NT2/D1 (cell line): ENCODE measurements around the gene WDR31.
"Not testable (repeated sequence)": the region's sequence is repeated elsewhere in the genome, so short reads cannot be mapped to it uniquely, and the experiment has no call there.

Experiments used
- DNase-seq: peaks from one replicate; pipeline ENCODE4 v3.0.0-alpha.2; 2011; ENCODE audit warnings: low read depth, low spot score
- H3K27me3 ChIP-seq: 2 replicates; pipeline ENCODE4 v1.6.0; 2011; ENCODE audit warnings: mild to moderate bottlenecking; ENCODE audit not compliant: insufficient read length, insufficient read depth
- H3K36me3 ChIP-seq: 2 replicates; pipeline ENCODE4 v1.6.1; 2011; ENCODE audit warnings: mild to moderate bottlenecking, low read length, mixed read lengths; ENCODE audit not compliant: insufficient read depth, insufficient read length
- H3K4me1 ChIP-seq: 2 replicates; pipeline ENCODE4 v1.5.1; 2011; ENCODE audit not compliant: insufficient read depth, insufficient read length
- H3K4me3 ChIP-seq: 2 replicates; pipeline ENCODE4 v1.5.1; 2011; ENCODE audit warnings: low read depth; ENCODE audit not compliant: insufficient read length
- H3K9ac ChIP-seq: 2 replicates; pipeline ENCODE4 v1.6.0; 2011; ENCODE audit warnings: low read depth; ENCODE audit not compliant: insufficient read length
- H3K9me3 ChIP-seq: 2 replicates; pipeline ENCODE4 v1.5.1; 2011; ENCODE audit warnings: mild to moderate bottlenecking, low read length; ENCODE audit not compliant: insufficient read depth
- SUZ12 ChIP-seq: IDR thresholded peaks from 2 replicates; pipeline ENCODE4 v1.6.1; 2011; ENCODE audit not compliant: insufficient read length, insufficient read depth; ENCODE audit errors: extremely low read depth
- YY1 ChIP-seq: IDR thresholded peaks from 2 replicates; pipeline ENCODE4 v1.6.1; 2011; ENCODE audit not compliant: insufficient read length, insufficient read depth
- ZNF274 ChIP-seq: IDR thresholded peaks from 2 replicates; pipeline ENCODE4 v1.6.1; 2011; ENCODE audit warnings: mild to moderate bottlenecking, low read depth, low read length

Gene WDR31

DNA sequence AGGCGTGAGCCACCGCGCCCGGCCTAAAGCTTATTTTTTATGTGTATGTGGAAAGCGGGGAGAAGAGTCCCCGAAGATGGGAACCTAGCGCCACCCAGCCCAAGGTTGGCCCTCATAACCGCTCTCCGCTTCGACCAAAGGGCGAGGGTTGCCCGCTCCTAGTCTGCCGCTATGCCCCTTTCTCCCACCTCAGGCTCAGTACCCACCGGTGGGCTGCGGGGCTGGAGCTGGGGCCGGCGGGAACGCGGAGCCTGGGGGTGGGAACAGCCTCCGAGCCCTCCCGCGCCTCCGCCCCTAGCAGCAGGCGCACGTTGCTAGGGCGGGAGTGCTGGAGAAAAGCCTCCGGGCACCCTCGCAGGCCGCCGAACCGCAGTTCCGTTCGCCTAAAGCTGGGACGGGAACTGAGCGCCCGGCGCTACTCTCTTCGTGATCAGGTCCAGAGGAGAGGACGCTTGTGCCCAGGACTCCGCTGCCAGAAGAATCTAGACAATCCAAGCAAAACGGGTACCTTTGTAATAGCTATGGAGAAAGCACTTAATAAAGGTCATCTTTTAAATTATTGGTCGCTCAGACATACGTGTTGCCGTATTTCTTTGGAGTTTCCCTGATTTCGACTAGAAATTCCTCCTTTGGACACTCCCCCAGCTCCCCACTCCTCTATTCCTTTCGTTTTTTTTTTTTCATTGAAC, at the start of gene WDR31:
WDR31 (minus strand) TSS at position 265 of the 689 bp plus-strand sequence. CDS start 8,253 bp downstream, outside the sequence.
- H3K36me3 ChIP-seq: no peaks in the 10 kb centered on the region
- TF ChIP-seq SUZ12 (no peak), YY1 (no peak), ZNF274 (no peak)
- no peaks in the 10 kb centered on the region for H3K4me1 ChIP-seq
- peak within 1 kb of the TSS; percentile 92 for H3K9ac ChIP-seq
- peak within 1 kb of the TSS; percentile 86 for H3K4me3 ChIP-seq
- peak; percentile 90 for DNase-seq
- peaks cover 16% of the 10 kb centered on the region for H3K27me3 ChIP-seq
- H3K9me3 ChIP-seq: no peaks in the 10 kb centered on the region

DNA sequence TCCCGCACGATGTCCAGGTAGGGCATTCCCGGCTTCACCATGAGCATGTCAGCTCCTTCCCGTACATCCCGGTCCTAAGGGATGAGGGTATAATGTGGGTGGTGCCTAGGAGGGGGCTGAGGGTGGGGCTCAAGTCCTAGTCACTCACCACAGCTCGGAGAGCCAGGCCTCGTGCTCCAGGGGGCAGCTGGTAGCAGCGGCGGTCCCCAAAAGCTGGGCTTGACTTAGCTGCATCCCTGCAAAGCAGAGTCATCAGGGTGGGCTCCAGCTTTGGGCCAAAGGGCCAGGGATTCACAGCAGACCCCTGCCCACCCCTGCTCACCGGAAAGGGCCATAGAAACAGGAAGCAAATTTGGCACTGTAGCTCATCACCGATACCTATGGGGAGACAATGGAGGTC, 49.4 kb upstream of the WDR31 start:
- Histone ChIP-seq H3K36me3 (peaks cover 80% of the 10 kb centered on the region), H3K9ac (no peak overlapping the region), H3K4me1 (no peaks in the 10 kb centered on the region), H3K4me3 (no peak overlapping the region), H3K27me3 (no peaks in the 10 kb centered on the region), H3K9me3 (peaks cover 8% of the 10 kb centered on the region; the same call in 1 of the 2 replicates)
- DNase-seq: no peak
- TF ChIP-seq ZNF274: no peak
- no peak for TF ChIP-seq YY1
- TF ChIP-seq SUZ12: no peak

DNA sequence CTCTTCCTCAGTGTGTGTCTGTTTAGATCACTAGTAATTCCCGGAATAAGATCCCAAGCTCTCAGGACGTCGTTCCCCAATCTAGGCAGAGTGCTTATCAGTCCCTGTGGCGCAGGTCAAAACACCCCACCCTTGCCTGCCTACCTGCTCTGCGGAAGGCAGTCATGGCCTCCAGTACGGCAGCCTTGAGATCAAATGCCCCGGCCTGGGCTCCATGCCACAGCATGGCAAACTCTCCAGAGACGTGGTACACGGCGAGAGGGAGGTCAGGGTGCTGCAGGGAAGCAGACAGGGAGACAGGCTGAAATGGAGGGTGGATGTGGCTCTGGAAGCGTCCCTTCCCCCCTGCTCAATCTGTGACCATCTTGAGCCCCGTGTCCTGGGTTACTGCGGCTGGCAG, 48.8 kb upstream of the WDR31 start:
- Histone ChIP-seq H3K4me3 (no peak overlapping the region), H3K9me3 (peaks cover 8% of the 10 kb centered on the region; the same call in 1 of the 2 replicates), H3K27me3 (no peaks in the 10 kb centered on the region), H3K9ac (no peak overlapping the region), H3K4me1 (no peaks in the 10 kb centered on the region), H3K36me3 (peaks cover 78% of the 10 kb centered on the region)
- TF ChIP-seq ZNF274 (no peak), YY1 (no peak), SUZ12 (no peak)
- DNase-seq: no peak

DNA sequence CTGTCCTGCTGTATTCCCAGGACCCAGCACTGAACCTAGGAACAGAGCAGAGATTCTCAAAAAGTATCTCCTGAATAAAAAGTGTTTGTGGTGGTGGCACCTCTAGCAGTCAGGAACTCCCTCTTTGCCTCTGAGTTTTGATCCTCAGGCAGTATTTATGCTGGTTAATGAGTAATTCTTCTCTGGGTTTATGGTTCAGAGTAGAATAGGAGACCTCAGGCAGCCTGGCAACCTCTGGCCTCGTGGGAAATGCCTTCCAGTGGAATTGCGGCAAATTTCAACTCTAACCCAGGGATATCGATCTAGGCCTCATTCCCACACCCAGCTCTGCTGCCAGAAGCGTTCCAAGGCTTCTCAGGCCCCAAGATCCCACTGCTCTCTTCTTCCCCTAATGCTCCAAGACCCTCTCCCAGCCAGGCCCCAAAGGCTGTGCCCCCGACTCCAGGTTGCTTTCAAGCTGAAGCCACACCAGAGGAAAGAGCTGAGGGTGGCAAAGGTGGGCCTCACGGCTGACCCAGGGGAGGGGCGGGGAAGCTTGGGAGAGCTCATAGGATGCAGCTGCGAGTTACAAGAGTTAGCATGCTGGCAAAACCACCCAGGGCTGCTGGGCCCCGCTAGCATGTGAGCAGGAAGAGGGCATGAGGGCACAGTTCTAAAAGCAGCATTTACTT, 47.6 kb upstream of the WDR31 start:
- Histone ChIP-seq H3K36me3 (peaks cover 68% of the 10 kb centered on the region), H3K9me3 (peaks cover 8% of the 10 kb centered on the region; the same call in 1 of the 2 replicates), H3K9ac (no peak overlapping the region), H3K4me3 (no peak overlapping the region), H3K27me3 (no peaks in the 10 kb centered on the region), H3K4me1 (no peaks in the 10 kb centered on the region)
- DNase-seq: no peak
- TF ChIP-seq SUZ12: no peak
- TF ChIP-seq YY1: no peak
- no peak for TF ChIP-seq ZNF274

DNA sequence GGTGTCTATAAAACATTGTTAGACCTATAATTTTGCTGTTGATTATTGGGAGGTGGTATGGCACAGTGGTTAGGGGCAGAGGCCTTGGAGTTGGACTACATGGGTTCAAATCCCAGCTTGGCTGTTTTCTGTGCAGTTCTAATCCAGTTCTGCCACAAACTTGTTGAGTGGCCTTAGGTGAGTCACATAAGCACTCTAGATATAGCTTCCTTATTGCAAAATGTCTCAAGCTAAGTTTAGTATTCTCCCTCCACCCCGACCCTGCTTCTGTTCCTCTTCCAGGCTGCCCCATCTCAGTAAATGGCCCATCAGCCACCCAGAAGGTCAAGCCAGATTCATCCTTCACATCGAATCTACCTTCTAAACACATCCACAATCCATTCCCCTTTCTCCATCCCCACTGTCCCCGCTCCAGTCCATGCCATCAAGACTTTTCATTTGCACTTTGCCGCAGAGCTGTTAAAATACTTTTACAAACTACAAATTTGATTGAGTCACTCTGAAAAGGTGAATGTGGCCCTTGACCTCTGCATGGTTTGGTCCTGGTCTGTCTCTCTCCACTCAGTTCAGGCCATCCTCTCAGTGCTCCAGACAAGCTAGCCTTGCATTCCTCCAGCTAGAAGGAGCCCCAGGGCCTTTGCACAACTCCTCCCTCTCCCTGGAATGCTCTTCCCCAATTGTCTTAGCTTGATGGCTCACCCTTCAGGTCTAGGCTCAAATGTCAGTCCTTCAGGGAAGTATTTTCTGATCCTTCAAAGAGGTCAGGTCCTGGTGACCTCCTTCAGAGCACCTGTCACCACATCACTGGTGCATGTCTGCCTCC, 46.7 kb upstream of the WDR31 start:
- peaks cover 59% of the 10 kb centered on the region for H3K36me3 ChIP-seq
- H3K4me3 ChIP-seq: no peak overlapping the region
- no peaks in the 10 kb centered on the region for H3K27me3 ChIP-seq
- H3K4me1 ChIP-seq: no peaks in the 10 kb centered on the region
- no peak for TF ChIP-seq ZNF274
- no peak for TF ChIP-seq SUZ12
- no peak for TF ChIP-seq YY1
- no peak overlapping the region for H3K9ac ChIP-seq
- DNase-seq: no peak
- peaks cover 8% of the 10 kb centered on the region; the same call in 1 of the 2 replicates for H3K9me3 ChIP-seq

DNA sequence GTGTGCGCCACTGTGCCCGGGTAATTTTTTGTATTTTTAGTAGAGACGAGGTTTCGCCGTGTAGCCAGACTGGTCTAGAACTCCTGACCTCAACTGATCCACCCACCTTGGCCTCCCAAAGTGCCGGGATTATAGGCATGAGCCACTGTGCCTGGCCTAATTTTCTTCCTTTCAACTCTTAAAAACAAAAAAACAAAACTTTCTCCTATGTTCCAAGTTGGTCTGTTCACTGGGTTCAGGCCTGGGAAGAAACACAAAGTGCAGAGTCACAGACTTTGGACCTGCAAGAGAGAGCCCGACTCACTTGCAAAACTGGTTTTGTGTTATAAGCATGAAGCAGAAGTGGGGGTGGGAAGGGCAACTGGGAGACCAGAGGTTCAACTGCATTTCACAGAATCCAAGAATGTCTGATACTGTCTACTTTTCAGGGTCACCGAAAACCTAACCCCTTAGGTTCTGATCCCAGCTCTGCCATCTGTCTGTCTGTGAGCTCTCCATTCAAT, 41.9 kb upstream of the WDR31 start:
- TF ChIP-seq YY1 (no peak), ZNF274 (no peak), SUZ12 (no peak)

DNA sequence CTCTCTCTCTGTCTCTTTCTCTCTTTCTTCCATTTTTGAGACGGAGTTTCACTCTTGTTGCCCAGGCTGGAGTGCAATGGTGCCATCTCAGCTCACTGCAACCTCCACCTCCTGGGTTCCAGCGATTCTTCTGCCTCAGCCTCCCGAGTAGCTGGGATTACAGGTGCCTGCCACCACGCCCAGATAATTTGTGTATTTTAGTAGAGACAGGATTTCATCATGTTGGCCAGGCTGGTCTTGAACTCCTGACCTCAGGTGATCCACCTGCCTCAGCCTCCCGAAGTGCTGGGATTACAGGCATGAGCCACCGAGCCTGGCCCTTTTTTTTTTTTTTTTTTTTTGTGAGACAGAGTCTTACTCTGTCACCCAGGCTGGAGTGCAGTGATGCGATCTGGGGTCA, 41.4 kb upstream of the WDR31 start:
- H3K4me3 ChIP-seq, H3K4me1 ChIP-seq, H3K9ac ChIP-seq, H3K36me3 ChIP-seq, H3K27me3 ChIP-seq, H3K9me3 ChIP-seq, DNase-seq: not testable (repeated sequence)

More for the DNA sequence above, 41.9 kb upstream of the WDR31 start:
- DNase-seq: no peak
- H3K36me3 ChIP-seq: peaks cover 13% of the 10 kb centered on the region
- H3K4me3 ChIP-seq: no peak overlapping the region
- no peak overlapping the region for H3K9ac ChIP-seq
- no peaks in the 10 kb centered on the region for H3K27me3 ChIP-seq
- no peaks in the 10 kb centered on the region for H3K4me1 ChIP-seq
- H3K9me3 ChIP-seq: peaks cover 6% of the 10 kb centered on the region; the same call in 1 of the 2 replicates
